IPS DF 6.9 (cell line): Measurements from ENCODE around the gene OR2W3.

Source experiments
- DNase-seq: peaks from one replicate; pipeline ENCODE4 v3.0.0-alpha.2; 2013; ENCODE audit warnings: low read depth, low spot score
- H3K27ac ChIP-seq: one replicate; pipeline ENCODE4 v1.5.1; 2013; ENCODE audit warnings: low read length, control low read depth
- H3K27me3 ChIP-seq: 2 replicates; pipeline ENCODE4 v1.6.1; 2013; ENCODE audit warnings: mild to moderate bottlenecking, low read length; ENCODE audit not compliant: control insufficient read depth, insufficient read depth
- H3K36me3 ChIP-seq: 2 replicates; pipeline ENCODE4 v1.6.1; 2013; ENCODE audit warnings: low read length; ENCODE audit not compliant: control insufficient read depth, insufficient read depth
- H3K4me1 ChIP-seq: 2 replicates; pipeline ENCODE4 v1.6.1; 2013; ENCODE audit warnings: low read length; ENCODE audit not compliant: control insufficient read depth, insufficient read depth
- H3K4me3 ChIP-seq: 2 replicates; pipeline ENCODE4 v1.5.1; 2013; ENCODE audit warnings: mild to moderate bottlenecking, low read length
- H3K9me3 ChIP-seq: 2 replicates; pipeline ENCODE4 v1.6.1; 2013; ENCODE audit warnings: low read length, inconsistent platforms; ENCODE audit not compliant: control insufficient read depth, insufficient read depth
- WGBS: extraction: QIAGEN DNeasy Blood & Tissue Kit; methylation state at CpG from one replicate; pipeline ENCODE4 v1.1.7; 2013; ENCODE audit warnings: mixed read lengths, missing lambda C conversion rate; ENCODE audit not compliant: insufficient read length, insufficient coverage; 5-methylcytosine and 5-hydroxymethylcytosine counted together

Gene OR2W3

DNA sequence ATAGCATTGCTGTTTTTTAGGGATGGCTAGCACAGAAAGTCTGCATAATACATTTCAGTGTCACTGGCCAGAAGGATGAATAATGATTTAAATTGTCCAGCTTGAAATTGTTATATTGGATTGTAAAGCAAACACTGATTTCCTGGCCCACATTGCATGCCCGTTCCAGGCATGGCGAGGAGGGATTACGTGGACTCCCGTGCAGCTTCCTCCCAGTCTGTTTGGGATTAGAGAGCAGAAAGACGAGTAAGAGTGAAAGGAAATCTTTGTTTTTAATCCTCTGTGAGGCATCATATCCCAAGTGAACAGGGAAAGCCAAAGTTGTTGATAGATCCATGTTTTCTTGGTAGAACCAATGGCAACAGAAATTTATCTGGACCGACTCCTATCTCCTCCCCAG lies 30.0 kb upstream of the OR2W3 start:
- no peak for DNase-seq
- no CpG with 5 or more reads among the region's 6 CpGs for whole genome bisulfite sequencing
- H3K27ac ChIP-seq = no peak overlapping the region
- no peaks in the 10 kb centered on the region for H3K27me3 ChIP-seq
- no peaks in the 10 kb centered on the region for H3K4me1 ChIP-seq
- no peaks in the 10 kb centered on the region for H3K9me3 ChIP-seq
- H3K4me3 ChIP-seq = no peak overlapping the region
- H3K36me3 ChIP-seq = no peaks in the 10 kb centered on the region

GRCh38 chr1:247883346-247883745 lies 12.0 kb upstream of the OR2W3 start:
- no peak for DNase-seq
- no peak overlapping the region for H3K4me3 ChIP-seq
- H3K27ac ChIP-seq = no peak overlapping the region
- no peaks in the 10 kb centered on the region for H3K36me3 ChIP-seq
- H3K27me3 ChIP-seq = no peaks in the 10 kb centered on the region
- H3K9me3 ChIP-seq = no peaks in the 10 kb centered on the region
- no peaks in the 10 kb centered on the region for H3K4me1 ChIP-seq
- no CpG with 5 or more reads among the region's 9 CpGs for WGBS

- no peak for DNase-seq
- WGBS = no CpG with 5 or more reads among the region's 10 CpGs
- H3K27ac ChIP-seq = no peak overlapping the region
Measured at GRCh38 chr1:247884797-247885413, 10.5 kb upstream of the OR2W3 start.

DNA sequence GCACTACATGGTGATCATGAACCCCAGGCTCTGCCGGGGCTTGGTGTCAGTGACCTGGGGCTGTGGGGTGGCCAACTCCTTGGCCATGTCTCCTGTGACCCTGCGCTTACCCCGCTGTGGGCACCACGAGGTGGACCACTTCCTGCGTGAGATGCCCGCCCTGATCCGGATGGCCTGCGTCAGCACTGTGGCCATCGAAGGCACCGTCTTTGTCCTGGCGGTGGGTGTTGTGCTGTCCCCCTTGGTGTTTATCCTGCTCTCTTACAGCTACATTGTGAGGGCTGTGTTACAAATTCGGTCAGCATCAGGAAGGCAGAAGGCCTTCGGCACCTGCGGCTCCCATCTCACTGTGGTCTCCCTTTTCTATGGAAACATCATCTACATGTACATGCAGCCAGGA lies 589 bp downstream of the OR2W3 start:
- no peaks in the 10 kb centered on the region for H3K9me3 ChIP-seq
- no peaks in the 10 kb centered on the region for H3K4me1 ChIP-seq
- H3K4me3 ChIP-seq = no peak overlapping the region
- no peak for DNase-seq
- no peaks in the 10 kb centered on the region for H3K36me3 ChIP-seq
- H3K27ac ChIP-seq = no peak overlapping the region
- no CpG with 5 or more reads among the region's 14 CpGs for WGBS
- H3K27me3 ChIP-seq = no peaks in the 10 kb centered on the region; the same call in 1 of the 2 replicates

More at GRCh38 chr1:247884797-247885413, 10.5 kb upstream of the OR2W3 start:
- Histone ChIP-seq H3K4me3 (no peak overlapping the region), H3K9me3 (no peaks in the 10 kb centered on the region), H3K36me3 (no peaks in the 10 kb centered on the region), H3K4me1 (no peaks in the 10 kb centered on the region), H3K27me3 (no peaks in the 10 kb centered on the region)

GRCh38 chr1:247904122-247904521 lies 8.7 kb downstream of the OR2W3 start:
- no peaks in the 10 kb centered on the region for H3K27me3 ChIP-seq
- H3K4me1 ChIP-seq = no peaks in the 10 kb centered on the region
- no peak overlapping the region for H3K27ac ChIP-seq
- H3K4me3 ChIP-seq = no peak overlapping the region
- no peak for DNase-seq
- WGBS = no CpG with 5 or more reads among the region's 6 CpGs
- H3K9me3 ChIP-seq = no peaks in the 10 kb centered on the region; the same call in 1 of the 2 replicates
- H3K36me3 ChIP-seq = no peaks in the 10 kb centered on the region

DNA sequence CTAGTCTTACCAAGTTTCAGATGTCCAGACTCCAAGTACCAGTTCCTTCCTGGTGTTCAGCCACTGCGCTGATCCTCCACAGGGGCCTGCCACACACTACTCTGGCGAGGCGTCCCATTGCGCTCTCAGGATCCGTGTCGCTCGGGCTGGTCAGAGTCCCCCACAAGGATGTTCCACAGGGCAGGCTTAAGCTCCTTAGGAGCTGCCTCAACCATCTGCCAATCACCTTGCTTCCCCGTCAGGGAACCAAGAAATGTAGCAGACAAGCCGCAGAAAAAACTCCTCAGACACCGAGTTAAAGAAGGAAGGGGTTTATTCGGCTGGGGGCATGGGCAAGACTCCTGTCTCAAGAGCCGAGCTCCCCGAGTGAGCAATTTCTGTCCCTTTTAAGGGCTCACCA lies 9.8 kb downstream of the OR2W3 start:
- Histone ChIP-seq H3K36me3 (no peaks in the 10 kb centered on the region), H3K27ac (no peak overlapping the region), H3K27me3 (no peaks in the 10 kb centered on the region), H3K9me3 (no peaks in the 10 kb centered on the region; the same call in 1 of the 2 replicates), H3K4me3 (no peak overlapping the region), H3K4me1 (no peaks in the 10 kb centered on the region)
- no peak for DNase-seq
- WGBS = no CpG with 5 or more reads among the region's 13 CpGs

DNA sequence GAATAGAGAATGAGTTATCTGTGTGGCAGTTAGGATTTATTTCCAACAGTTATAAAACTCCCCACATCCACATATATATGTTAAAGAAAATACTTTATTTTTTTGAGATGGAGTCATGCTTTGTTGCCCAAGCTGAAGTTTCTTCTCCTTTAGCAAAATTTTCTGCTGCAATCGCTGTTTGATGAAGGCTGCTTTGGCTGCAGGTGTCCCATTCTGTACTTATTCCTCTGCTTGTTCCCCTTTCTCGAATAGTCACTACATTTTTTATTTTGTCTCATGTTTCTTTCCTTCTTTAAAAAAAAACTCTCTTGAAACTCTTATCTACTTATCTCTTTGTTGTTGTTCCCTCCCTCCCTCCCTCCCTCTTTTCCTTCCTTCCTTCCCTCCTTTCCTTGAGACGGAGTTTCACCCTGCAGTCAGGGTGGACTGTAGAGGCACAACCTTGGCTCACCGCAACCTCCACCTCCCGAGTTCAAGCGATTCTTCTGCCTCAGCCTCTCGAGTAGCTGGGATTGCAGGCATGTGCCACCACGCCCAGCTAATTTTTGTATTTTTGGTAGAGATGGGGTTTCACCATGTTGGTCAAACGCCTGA lies 10.6 kb downstream of the OR2W3 start:
- no peaks in the 10 kb centered on the region; the same call in 1 of the 2 replicates for H3K9me3 ChIP-seq
- no peak for DNase-seq
- no peaks in the 10 kb centered on the region for H3K36me3 ChIP-seq
- H3K27me3 ChIP-seq = no peaks in the 10 kb centered on the region
- no peaks in the 10 kb centered on the region for H3K4me1 ChIP-seq
- H3K27ac ChIP-seq = no peak overlapping the region
- no CpG with 5 or more reads among the region's 9 CpGs for WGBS
- H3K4me3 ChIP-seq = no peak overlapping the region

- Histone ChIP-seq H3K9me3 (no peaks in the 10 kb centered on the region; the same call in 1 of the 2 replicates), H3K4me3 (no peak overlapping the region), H3K27me3 (no peaks in the 10 kb centered on the region), H3K4me1 (no peaks in the 10 kb centered on the region), H3K27ac (no peak overlapping the region), H3K36me3 (no peaks in the 10 kb centered on the region)
- no CpG with 5 or more reads among the region's 7 CpGs for WGBS
- DNase-seq = peak; percentile 35
Measured at GRCh38 chr1:247906504-247907047, 11.2 kb downstream of the OR2W3 start.

DNA sequence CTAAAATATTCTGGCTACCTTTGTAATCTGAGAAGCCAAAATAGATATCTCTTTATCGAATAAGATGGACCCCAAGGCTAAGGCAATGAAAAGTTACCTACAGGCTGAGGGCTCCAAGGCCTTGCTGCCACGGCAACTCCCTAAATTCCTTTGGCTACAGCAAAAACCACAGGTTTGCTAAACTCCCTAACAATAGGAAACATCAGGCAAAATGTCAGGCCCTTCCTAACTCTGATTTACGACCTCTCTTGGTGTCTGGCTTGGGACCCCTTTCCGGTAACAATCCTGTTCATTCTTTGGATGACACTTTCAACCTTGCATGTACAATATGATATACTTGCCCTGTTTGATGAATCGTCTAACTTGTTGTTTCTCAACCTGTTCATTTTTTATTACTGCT lies 13.4 kb downstream of the OR2W3 start:
- Histone ChIP-seq H3K27me3 (no peaks in the 10 kb centered on the region), H3K4me1 (no peaks in the 10 kb centered on the region), H3K27ac (no peak overlapping the region), H3K36me3 (no peaks in the 10 kb centered on the region), H3K9me3 (no peaks in the 10 kb centered on the region; the same call in 1 of the 2 replicates), H3K4me3 (no peak overlapping the region)
- no peak for DNase-seq
- no CpG with 5 or more reads among the region's 5 CpGs for WGBS

- Histone ChIP-seq H3K27me3 (no peaks in the 10 kb centered on the region), H3K27ac (no peak overlapping the region), H3K36me3 (no peaks in the 10 kb centered on the region), H3K4me3 (no peak overlapping the region), H3K4me1 (no peaks in the 10 kb centered on the region), H3K9me3 (no peaks in the 10 kb centered on the region)
- WGBS = no CpG with 5 or more reads among the region's 2 CpGs
- no peak for DNase-seq
Measured at GRCh38 chr1:247913786-247914185, 18.4 kb downstream of the OR2W3 start.
